NCI-H1930 (cell line): ENCODE data around the gene QPCT.

Source experiments
- DNase-seq, 2 experiments: peaks; one replicate each; lab custom pipeline; 2025; lab: John Stamatoyannopoulos, UW

Gene QPCT

DNA sequence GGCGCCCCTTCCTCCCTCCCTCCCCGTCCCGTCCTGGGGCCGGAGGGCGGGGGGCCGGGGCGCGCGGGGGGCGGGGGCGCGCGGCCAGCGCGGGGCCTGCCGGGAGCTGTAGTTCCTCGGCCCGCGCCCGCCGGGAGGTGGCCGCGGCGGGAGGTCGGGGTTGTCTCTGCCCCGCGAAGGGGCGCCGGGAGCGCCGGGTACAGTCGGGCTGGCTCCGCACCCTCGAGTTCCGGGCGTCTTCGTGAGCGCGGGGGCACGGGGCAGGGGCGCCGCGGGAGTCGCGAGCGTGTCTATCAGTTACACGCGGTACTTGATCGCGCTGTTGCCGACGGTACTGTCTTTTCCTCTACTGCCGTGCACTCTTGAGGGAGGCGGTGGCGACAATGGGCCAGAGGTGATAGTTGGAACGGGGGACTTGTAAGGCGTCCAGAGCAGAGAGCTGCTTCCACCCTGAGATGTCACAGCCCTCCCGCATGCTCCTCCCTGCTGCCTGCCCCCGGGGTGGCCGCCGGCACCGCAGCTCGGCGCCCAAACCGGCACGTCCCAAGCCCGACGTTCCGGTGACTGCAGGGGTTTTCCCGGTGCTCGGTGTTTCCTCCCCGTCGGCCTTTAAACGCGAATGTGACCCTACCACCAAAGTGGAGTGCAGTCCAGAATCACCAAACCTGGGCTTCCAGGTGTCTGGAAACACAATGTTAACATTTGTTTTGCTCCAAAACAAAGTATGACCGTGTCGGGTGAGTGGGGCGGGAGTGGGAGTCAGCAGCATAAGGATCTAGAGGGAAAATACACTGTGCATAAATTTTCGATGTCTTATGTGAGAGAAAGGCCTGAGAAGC, 19.4 kb upstream of the QPCT start, which contains the start of gene PRKD3:
Gene PRKD3 (minus strand): TSS at position 48 of the 839 bp plus-strand sequence. CDS start 8,309 bp downstream, outside the sequence.
- peak; percentile 16 to 59 for DNase-seq

- no peak for DNase-seq
Measured at GRCh38 chr2:37325625-37326071, 18.8 kb upstream of the QPCT start.

DNA sequence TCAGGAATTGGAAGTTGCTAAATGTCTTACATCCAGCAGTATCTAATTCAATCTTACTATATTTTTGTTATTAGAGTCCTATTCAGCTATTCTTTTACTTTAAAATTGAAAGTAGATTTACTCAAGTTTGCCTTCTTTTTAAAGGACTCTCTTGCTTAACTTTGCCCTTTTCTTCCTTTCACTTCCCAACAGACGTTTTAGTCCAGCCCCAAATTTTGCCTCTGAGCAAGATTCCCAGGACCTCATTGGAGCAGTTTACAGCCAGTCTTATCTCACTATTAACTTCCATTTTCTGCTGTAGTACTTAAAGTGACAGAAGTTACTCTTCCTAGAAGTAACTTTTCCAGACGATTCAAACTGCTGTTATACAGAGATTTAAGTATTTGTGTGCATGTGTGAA, 18.1 kb upstream of the QPCT start:
- no peak for DNase-seq

GRCh38 chr2:37326866-37327634, 17.4 kb upstream of the QPCT start:
- DNase-seq = no peak

GRCh38 chr2:37330681-37331080, 13.7 kb upstream of the QPCT start:
- no peak for DNase-seq

DNA sequence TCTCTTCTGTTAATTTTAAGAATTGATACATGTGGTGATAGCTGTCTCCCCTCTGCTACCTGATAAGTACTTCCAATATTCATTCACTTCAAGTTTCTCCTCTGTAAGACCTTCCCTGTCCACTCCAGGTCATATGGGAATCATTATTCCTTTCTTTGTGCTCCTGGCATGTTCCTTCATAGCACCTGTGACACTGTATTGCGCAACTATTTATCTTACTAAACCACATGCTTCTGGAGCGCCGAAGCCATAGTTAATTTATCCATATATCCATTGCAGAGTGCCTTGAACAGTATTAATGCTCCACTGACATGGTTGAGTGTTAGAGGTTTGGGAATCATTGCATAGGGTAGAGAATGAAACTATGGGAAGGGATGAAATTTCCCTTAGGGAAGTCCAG, 11.9 kb upstream of the QPCT start:
- DNase-seq = no peak

GRCh38 chr2:37333256-37333655, 11.2 kb upstream of the QPCT start:
- DNase-seq = no peak

GRCh38 chr2:37335604-37336003, 8.8 kb upstream of the QPCT start:
- DNase-seq = no peak

DNA sequence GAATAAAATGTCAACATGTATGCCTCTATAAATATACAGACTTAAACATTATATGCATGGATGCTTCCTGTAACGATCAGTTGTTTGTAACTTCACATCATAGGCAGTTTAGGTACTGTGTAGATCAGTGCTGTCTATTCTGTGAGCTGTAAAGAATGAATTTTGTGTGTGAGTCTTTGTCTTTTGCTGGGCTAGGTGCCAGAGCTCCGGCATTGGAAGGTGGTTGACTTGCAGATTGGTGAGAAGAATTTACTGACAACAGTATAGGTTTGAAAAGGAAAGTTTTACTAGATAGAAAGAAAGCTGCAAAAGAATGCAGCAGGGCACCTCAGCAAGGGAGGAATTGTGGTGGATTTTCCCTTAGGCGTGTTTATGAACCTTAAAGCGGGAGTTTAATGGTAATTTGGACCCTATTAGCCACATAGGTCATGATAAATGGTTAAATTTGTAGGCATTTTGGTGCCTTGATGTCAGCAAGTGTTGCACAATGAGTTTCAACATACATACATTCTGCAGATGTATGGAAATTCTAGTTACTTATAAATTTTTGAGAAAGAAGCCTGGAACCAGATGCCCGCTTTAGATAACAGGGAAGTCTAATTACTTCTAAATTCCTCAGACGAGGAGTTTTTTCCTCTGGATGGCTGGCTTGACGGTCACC, 6.7 kb upstream of the QPCT start:
- DNase-seq = no peak

DNA sequence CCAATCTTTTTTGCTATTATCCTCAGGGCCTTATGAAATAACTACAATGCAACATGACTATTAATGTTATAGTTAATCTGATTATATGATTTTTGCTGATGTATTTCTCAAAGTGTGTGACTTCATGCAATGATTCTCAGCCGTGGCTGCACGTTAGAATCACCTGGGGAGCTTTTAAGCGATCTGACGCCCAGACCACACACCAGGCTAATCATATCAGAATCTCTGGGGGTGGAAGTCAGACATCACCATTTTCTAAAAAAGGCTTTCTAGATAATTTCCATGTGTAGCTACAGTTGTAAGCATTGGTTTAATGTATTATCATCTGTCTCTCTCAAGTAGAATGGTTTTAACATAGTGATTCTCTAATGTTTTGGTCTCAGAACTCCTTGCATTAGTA, 5.5 kb upstream of the QPCT start:
- DNase-seq = no peak

- DNase-seq = no peak
Measured at GRCh38 chr2:37340637-37341036, 3.8 kb upstream of the QPCT start.

- DNase-seq = no peak
Measured at GRCh38 chr2:37342591-37343220, 1.7 kb upstream of the QPCT start.

DNA sequence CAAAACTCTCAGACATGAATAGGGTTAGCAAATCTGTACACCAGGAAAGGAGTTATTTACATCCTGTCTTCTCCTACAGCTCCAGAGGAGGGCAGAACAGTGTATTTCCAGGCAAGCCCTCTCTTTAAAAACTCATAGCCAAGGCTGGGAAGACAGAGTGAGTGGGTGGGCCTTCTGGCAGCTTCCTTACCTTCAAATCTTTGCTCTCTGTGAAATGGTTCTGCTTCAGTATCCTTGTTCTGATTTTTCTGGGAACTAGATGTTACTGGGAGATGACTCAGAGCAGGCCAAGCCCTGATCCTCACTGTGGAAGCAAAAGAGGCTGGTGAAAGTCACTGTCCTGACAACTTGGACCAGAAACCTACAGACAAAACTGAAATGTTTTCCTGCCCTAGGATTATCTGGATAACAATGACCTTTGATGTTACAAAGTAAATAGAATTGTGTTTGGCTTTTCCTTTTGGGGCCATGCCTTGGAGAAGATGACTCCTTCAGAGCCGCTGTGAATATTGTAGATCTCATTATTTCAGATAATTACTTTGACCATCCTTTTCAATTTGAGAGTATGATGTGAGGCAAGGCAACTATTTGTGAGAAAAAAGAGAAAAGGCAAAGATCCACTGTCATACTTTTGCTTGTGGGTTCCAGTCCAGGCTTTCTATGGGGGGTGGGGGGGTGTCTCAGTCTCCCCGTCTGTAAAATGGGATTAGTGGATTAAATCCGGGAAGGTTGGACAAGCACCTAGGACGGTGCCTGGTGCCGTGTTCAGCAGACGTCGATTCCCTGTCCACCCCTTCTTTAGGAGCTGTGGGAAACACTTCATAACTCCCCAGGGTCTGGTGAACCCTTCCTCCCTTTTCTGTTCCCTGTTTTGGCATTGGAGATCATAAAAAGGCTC, 644 bp upstream of the QPCT start:
- peak; percentile 17 to 25 for DNase-seq

DNA sequence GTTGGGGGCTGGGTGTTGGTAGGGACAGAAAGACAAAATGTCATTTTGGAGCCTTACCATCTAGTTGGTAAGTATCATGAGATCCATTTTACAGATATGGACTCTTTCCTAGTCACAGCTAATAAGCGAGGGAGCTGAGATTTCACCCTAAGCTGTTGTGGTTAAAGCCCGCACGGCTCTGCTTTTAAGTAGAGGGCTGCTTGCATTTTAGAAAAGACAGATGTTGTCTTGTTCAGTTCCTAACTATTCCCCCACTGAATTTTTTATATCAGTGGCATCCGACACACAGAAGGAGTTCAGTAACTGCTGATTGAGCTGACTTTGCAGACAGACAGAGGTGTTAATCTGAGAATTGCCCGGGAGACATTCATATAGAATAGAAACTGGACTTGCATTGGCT, 3.7 kb downstream of the QPCT start:
- DNase-seq = no peak

DNA sequence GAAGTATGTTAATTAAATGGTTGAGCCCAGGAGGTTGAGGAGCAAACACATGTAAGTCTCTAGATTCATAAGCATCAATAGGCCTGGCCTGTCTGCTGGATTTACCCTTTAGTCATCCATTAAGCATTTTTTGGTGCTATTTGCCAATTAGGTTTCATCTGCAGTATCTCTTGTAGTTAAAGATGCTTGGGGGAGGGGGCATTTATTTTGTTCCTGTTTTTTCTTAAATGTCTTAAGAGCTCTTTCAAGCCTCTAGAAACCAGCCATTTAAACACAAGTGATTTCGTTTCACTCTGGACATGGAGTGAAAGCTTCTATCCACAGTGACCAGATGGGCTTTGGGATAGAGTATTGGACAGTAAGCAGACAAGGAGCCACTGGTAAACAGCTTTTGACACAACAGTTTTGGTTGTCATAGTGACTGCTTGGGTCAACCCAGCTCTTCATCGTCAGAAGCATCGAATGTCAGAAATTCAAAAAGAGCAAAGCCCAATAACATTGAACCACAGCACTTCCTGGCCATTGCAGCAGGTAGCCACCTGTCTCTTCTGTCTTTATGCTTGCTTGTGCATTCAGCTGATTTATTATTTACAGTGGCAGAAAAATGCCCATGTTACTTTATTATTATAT, 4.9 kb downstream of the QPCT start:
- peak; percentile 8 to 29 for DNase-seq

- DNase-seq = peak in 1 of 2 experiments; percentile 13
Measured at GRCh38 chr2:37350034-37350433, 5.6 kb downstream of the QPCT start.

GRCh38 chr2:37354531-37354930, 10.1 kb downstream of the QPCT start:
- DNase-seq = no peak

- no peak for DNase-seq
Measured at GRCh38 chr2:37355735-37356134, 11.3 kb downstream of the QPCT start.

DNA sequence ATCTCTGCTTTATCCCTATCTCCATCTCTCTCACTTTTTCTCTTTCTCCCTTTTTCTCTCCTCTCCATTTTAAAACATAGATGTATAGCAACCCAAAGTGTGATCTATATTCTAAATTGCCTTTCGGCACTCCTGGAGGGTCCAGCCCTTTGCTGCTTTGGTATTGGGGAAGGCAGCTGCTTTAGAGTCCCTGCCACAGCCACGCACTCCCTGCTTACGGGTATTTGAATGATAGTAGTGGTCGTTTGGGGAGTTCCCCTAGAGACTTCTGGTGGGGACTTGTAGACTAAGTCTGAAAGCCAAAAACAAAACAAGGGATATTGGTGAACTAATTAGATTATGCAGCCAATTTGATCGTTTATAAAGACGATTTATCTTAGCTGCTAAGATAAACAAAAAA, 11.9 kb downstream of the QPCT start:
- no peak for DNase-seq

DNA sequence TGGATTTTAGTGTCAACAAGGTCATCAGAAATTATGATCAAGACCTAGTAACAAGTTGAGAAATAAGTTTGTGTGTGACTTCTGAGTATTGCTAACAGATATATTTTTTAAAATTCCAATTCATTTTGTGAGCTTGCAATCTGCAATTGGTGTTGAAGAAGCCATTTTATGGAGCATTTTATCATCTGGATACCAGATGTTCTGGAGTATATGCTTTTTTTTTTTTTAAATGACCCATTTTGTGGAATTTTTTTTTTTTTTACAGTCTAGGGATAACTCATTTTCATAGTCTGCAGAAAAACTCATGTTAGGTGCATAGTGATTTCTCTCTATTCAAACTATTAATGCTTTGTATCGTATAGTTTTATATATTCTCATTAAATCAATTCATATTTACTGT, 12.6 kb downstream of the QPCT start:
- no peak for DNase-seq

- DNase-seq = no peak
Measured at GRCh38 chr2:37357530-37357929, 13.1 kb downstream of the QPCT start.
